Measurements from ENCODE around the gene NLRP6.
"Not testable (repeated sequence)": the region's sequence is repeated elsewhere in the genome, so short reads cannot be mapped to it uniquely, and the experiment has no call there.

NLRP6 gene

DNA sequence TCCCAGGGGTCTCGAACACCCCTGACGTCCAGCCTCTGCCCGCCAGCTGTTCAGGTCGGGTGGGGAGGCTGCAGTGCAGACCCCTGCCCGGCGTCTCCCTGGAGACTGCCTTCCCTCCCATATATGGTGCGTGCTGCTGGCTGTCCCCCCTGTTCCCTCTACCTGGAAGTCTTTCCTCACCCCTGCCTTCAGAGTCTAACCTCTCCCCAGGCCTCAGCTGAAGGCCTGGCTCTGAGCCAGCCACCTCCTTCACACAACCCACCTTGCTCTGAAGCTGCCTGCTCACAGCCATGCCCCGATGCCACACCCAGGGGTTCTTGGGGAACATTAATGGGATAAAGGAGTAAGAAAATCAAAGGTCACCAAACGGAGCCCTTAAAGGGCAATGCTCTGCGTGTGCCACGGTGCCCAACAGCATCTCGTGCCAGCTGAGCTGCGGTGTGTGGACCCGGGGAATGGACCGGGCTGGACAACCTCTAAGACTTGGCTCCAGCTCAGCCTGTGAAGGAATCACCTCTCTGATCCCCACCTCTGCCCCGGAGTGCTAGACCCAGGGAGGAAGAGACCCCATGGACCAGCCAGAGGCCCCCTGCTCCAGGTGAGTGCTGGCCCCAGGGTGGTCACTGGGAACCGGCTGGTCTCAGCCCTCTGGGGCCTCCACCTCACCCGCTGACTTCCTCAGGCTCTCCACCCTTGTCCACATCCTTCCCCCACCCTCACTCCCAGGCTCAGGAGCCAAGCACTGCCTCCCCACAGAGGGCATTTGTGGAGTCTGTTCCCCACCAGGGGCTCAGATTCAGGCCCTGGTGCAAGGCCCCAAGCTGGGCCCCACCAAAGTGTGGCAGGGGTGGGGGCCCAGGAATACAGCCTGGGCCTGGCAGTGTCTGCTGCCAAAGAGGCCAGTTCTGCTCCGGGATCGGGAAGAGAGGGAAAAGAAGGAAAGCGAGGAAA lies at the start of gene NLRP6:
TSS of gene NLRP6 (plus strand) at position 407 of the 951 bp plus-strand sequence. CDS start at position 570, 163 bp downstream.
- DNase-seq = no peak

GRCh38 chr11:230431-230830 lies 47.8 kb upstream of the NLRP6 start:
- no peak for DNase-seq

- no peak for DNase-seq
Observed at GRCh38 chr11:232783-233565, 45.2 kb upstream of the NLRP6 start.

DNA sequence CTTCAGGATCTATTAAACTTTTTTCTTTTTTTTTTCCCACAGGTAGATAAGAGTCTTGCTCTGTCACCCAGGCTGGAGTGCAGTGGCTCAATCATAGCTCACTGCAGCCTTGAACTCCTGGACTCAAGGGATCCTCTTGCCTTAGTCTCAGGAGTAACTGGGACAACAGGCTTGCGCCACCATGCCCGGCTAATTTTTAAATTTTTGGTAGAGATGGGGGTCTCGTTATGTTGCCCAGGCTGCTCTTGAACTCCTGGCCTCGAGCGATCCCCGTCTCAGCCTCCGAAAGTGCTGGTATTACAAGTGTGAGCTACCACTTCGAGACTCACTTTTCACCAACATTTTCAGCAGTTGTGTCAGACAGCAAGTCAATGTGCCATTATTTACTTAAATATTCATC lies 43.0 kb upstream of the NLRP6 start:
- no peak for DNase-seq

DNA sequence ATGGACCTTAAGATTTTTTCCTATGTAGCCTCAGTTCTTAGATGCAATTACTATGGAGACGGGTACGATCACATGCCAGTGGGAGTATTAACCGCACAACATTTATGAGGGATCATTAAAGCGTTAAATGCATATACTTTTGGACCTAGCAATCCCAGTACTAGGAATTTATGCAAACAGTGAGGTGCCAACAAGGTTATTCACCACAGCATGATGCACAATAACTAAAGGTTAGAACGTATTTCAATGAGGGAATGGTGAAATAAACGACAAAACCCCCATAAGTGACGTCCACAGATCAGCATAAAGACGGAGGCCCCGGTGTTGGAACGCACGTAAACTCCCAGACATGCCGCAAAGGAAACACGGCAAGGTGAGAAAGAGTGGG lies 42.6 kb upstream of the NLRP6 start:
- no peak for DNase-seq

DNA sequence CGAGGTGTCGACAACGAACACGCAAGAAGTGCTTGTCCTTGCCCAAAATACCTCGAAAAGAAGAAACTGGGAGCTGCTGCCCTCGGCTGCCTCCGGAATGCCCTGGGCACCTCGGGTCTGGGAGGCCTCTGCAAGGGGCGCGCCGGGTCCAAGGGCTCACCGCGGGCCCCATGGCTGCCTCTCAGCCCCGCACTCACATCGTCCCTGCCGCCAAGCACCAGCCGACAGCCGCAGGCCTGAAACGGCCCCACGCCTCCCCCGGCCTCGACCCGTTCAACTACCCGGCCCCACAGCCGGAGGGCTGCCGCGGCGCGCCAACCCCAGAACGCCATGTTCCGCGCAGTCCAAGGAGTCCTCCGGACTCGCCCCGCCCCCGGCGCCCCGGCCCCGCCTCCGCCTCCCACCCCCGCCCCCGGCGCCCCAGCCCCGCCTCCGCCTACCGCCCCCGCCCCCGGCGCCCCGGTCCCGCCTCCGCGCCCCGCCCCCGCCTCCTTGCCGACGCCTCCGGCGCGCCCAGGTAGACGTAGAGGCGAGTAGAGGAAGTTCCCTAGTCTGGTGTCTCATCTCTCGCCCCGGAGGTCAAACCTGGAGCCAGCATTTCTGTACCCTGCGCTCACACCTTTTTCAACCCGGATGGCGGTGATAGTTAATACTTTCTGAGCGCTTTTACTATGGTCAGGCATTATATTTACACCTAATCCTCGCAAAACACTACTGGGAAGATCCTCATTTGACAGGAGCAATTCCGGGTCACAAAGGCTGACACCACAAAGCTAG lies 42.0 kb upstream of the NLRP6 start, which contains the start of gene SIRT3:
TSS of gene SIRT3 (minus strand) at position 346 of the 777 bp plus-strand sequence. CDS start at position 332, 14 bp downstream.
- peak; percentile 76 for DNase-seq

GRCh38 chr11:236774-237767 lies 41.1 kb upstream of the NLRP6 start, which contains the start of gene PSMD13:
Gene PSMD13 (plus strand): TSS chr11:236976. CDS start chr11:237050, 74 bp downstream.
- DNase-seq = peak; percentile 85

DNA sequence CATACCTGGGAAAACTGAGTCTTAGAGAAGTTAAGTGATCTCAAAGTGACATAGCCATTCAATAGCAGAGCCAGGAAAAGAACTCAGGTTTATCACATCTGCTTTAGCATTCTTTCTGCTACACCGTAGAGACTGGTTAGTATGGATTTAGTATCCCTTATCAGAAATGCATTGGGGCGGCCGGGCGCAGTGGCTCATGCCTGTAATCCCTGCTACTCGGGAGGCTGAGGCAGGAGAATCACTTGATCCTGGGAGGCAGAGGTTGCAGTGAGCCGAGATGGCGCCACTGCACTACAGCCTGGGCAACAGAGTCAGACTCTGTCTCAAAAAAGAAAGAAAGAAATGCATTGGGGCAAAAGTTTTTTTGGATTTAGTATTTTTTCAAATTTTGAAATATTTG lies 39.9 kb upstream of the NLRP6 start:
- not testable (repeated sequence) for DNase-seq

GRCh38 chr11:240315-240714 lies 37.9 kb upstream of the NLRP6 start:
- DNase-seq = no peak

DNA sequence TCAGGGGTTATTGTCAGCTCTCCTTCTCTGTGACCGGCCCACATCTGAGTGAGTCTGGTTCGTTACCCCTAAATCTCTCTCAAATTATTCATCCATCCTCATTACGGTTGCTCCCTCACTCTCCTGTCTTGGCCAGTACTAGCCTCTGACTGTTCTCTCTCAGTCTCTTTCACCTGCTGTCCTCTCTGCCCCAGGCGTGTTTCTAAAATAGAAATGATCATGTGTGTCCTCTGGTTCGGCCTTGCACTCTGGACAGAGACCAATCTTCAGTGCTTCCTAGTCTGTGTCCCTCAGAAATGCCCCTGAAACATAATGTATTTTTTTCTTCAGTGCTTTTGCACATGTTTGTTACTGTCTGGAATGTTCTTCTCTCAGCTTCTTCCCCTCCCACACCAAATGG lies 36.6 kb upstream of the NLRP6 start:
- no peak for DNase-seq

- no peak for DNase-seq
Observed at GRCh38 chr11:244376-244775, 33.8 kb upstream of the NLRP6 start.

DNA sequence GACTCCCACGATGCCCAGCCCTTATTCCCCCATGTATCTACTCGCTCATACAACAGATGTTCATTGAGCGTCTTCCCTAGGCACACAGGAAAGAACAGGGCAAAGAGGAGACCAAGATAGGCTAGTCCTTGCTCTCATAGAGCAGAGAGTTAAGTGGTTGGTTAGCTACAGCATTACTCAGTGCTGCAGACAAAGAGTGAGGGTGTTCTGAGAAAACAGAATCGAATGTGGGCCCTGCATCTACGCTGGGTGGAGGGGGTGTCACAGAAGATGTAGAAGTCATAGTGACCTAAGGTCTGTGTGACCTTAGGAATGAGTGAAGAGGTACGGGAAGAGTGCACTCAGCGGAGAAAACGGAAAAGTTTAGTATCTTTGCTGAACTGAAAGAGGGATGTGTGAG lies 29.1 kb upstream of the NLRP6 start:
- DNase-seq = no peak

GRCh38 chr11:250274-250673 lies 27.9 kb upstream of the NLRP6 start:
- no peak for DNase-seq

DNA sequence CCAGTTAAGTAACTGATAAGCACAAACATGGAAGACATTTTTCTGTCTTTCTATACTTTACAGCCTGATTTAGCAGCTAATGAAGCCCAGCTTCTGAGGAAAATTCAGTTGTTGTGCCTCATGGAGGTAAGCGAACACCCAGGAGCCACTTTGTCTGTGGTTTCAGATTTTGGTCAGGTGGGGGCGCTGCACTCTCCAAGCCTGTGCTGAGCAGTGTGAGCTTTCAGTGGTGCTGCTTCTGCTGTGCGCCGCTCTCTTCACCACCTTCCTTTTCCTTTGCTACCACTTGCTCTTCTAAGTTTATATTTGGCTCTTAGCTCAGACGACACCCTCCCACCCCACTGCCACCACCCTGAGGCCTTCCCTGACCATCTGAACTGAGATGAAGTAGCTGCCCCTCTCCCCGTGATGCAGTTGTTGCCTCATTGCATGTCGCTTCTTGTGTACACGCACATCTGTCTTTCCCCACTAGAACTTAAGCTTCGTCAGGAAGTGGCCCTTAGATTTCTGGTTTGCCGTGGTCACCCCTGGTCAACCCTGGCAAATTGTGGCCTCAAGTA lies 27.4 kb upstream of the NLRP6 start:
- DNase-seq = peak; percentile 33

DNA sequence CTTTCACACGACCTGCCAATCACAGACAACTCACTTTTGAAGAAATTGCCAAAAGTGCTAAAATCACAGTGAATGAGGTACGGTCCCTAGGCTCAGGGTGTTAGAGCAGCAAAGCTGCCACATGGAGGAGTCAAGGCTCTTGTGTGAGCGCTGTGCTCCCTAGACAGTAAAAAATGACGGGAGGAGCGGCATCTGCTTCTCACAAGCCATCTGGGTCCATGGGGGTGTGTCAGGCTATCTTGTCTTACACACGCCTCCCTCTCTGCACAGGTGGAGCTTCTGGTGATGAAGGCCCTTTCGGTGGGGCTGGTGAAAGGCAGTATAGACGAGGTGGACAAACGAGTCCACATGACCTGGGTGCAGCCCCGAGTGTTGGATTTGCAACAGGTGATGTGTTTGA lies 26.7 kb upstream of the NLRP6 start:
- DNase-seq = no peak

GRCh38 chr11:252666-253065 lies 25.5 kb upstream of the NLRP6 start:
- no peak for DNase-seq

DNA sequence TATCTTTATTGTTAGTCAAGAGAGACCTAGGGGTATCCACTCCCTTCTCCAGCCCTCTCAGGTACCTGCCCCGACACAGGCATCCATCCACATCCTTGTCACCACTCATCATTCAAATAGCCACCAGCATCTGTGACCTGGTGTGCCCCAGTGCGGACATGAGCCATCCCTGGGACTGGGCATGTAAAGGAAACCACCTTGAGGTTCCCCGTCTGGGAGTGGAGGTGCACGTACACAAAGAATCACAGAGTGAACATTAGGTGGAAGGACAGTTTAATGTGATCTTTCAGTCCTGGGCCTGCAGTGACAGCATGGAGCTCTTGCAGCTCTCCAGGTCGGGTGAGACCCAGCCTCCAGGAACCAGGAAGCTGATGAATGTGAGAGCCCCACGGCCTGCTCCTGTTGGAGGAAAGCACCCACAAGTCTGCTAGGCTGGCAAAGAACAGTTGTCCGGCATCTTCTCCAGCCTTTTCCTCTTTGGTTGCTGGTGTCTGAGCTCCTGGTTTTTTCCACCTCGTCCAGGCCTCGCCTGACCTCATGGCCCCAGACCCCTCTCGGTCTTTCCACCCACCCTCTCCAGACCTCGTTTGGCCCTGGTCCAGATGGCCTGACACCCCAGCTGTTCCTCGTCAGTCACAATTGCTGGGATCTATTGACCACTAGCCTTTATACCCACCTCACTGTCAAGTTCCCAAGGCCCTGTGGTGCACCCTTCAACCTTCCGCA lies 24.9 kb upstream of the NLRP6 start:
- DNase-seq = no peak

GRCh38 chr11:253886-254270 lies 24.3 kb upstream of the NLRP6 start:
- no peak for DNase-seq

DNA sequence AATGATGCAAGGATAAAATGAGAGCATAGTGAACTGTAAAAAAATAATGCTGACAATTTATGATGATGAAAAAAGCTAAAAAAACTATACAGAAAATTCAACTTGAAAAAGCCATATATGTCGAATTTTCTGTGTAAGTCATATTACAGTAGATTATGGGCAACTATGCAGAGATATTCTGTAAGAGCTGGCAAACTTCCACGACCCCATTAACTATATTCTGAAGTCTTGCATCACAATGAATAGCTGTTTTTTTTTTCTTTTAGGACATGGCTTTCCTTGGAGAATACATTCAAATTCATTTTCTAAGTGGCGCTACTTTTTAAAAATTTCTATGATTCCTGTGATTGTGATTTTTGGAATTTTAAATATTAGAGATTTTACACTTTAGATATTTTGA lies 23.0 kb upstream of the NLRP6 start:
- no peak for DNase-seq

- DNase-seq = no peak
Observed at GRCh38 chr11:255816-256215, 22.4 kb upstream of the NLRP6 start.

All from HCEC 1CT (cell line).